DOHH2 (cell line): ENCODE results near the gene MEGF10.

Experiments used
- H3F3A ChIP-seq: fragments of 200-600 bp; sonication (generic), shearing (Covaris generic); 2 replicates; pipeline ENCODE4 v1.6.0; 2016; ENCODE audit warnings: antibody characterized with exemption, mild to moderate bottlenecking; ENCODE audit not compliant: control insufficient read depth, insufficient read depth
- H3K27ac ChIP-seq: fragments of 200-600 bp; sonication (generic); 2 replicates; pipeline ENCODE4 v1.5.1; 2014; ENCODE audit warnings: low read depth, mild to moderate bottlenecking, low read length, moderate library complexity
- H3K27me3 ChIP-seq: fragments of 200-600 bp; sonication (generic); 2 replicates; pipeline ENCODE4 v1.6.1; 2014; ENCODE audit warnings: mild to moderate bottlenecking, low read length, mixed read lengths; ENCODE audit not compliant: control insufficient read depth
- H3K36me3 ChIP-seq: fragments of 200-600 bp; sonication (generic); 2 replicates; pipeline ENCODE4 v1.6.1; 2014; ENCODE audit warnings: mild to moderate bottlenecking, low read length, moderate library complexity, mixed read lengths; ENCODE audit not compliant: control insufficient read depth
- H3K4me1 ChIP-seq: fragments of 200-600 bp; sonication (generic); 2 replicates; pipeline ENCODE4 v1.6.1; 2014; ENCODE audit warnings: mild to moderate bottlenecking, low read length, mixed read lengths; ENCODE audit not compliant: control insufficient read depth
- H3K4me2 ChIP-seq: fragments of 200-600 bp; sonication (generic); 2 replicates; pipeline ENCODE4 v1.6.0; 2014; ENCODE audit warnings: mild to moderate bottlenecking, low read length, moderate library complexity
- H3K4me3 ChIP-seq: fragments of 200-600 bp; sonication (generic); 2 replicates; pipeline ENCODE4 v1.5.1; 2014; ENCODE audit warnings: mild to moderate bottlenecking, low read length, mixed read lengths
- H3K79me2 ChIP-seq: fragments of 200-600 bp; sonication (generic); 2 replicates; pipeline ENCODE4 v1.6.1; 2014; ENCODE audit warnings: mild to moderate bottlenecking, low read length, mixed read lengths; ENCODE audit not compliant: control insufficient read depth
- H3K9me2 ChIP-seq: fragments of 200-600 bp; sonication (generic); replicated peaks from 2 replicates; pipeline ENCODE4 v1.6.1; 2014; ENCODE audit warnings: mild to moderate bottlenecking, low read length, mixed read lengths; ENCODE audit not compliant: control insufficient read depth
- H3K9me3 ChIP-seq: fragments of 200-600 bp; sonication (generic); 2 replicates; pipeline ENCODE4 v1.6.1; 2014; ENCODE audit warnings: antibody characterized with exemption, low read length, mixed read lengths; ENCODE audit not compliant: control insufficient read depth, insufficient read depth
- H4K20me1 ChIP-seq: fragments of 200-600 bp; sonication (generic); 2 replicates; pipeline ENCODE4 v1.6.0; 2014; ENCODE audit warnings: low read depth, mild to moderate bottlenecking, antibody characterized with exemption, low read length, moderate library complexity; ENCODE audit not compliant: control insufficient read depth, insufficient read depth
- CTCF ChIP-seq: fragments of 200-600 bp; sonication (generic); IDR thresholded peaks from one replicate; pipeline ENCODE4 v1.5.1; 2014; ENCODE audit warnings: antibody characterized with exemption, mild to moderate bottlenecking, low read depth, low read length; ENCODE audit not compliant: poor library complexity, severe bottlenecking
- EZH2phosphoT487 ChIP-seq: fragments of 200-600 bp; sonication (generic); IDR thresholded peaks from 2 replicates; pipeline ENCODE4 v1.6.1; 2017; ENCODE audit warnings: borderline replicate concordance, mild to moderate bottlenecking, antibody characterized with exemption, low read length, moderate library complexity, mixed read lengths

Gene MEGF10

GRCh38 chr5:127417528-127417927 lies 126.9 kb downstream of the MEGF10 start:
- Histone ChIP-seq H4K20me1 (no peaks in the 10 kb centered on the region), H3K9me3 (no peaks in the 10 kb centered on the region), H3K36me3 (no peaks in the 10 kb centered on the region), H3K4me1 (no peaks in the 10 kb centered on the region), H3K27me3 (no peaks in the 10 kb centered on the region), H3K4me2 (no peak overlapping the region), H3K79me2 (no peaks in the 10 kb centered on the region), H3K9me2 (no peaks in the 10 kb centered on the region), H3K27ac (no peak overlapping the region), H3F3A (no peaks in the 10 kb centered on the region), H3K4me3 (no peak overlapping the region)
- no peak for TF ChIP-seq CTCF
- TF ChIP-seq EZH2phosphoT487, result no peak

- Histone ChIP-seq H3F3A (no peaks in the 10 kb centered on the region), H3K27me3 (no peaks in the 10 kb centered on the region), H3K4me2 (no peak overlapping the region), H3K9me3 (no peaks in the 10 kb centered on the region), H4K20me1 (no peaks in the 10 kb centered on the region), H3K27ac (no peak overlapping the region), H3K36me3 (no peaks in the 10 kb centered on the region), H3K9me2 (no peaks in the 10 kb centered on the region), H3K4me3 (no peak overlapping the region), H3K79me2 (no peaks in the 10 kb centered on the region), H3K4me1 (no peaks in the 10 kb centered on the region)
- TF ChIP-seq CTCF (no peak), EZH2phosphoT487 (no peak)
Observed at GRCh38 chr5:127418367-127418766, 127.8 kb downstream of the MEGF10 start.

GRCh38 chr5:127418974-127419682 lies 128.5 kb downstream of the MEGF10 start:
- H3K27me3 ChIP-seq, result no peaks in the 10 kb centered on the region
- no peaks in the 10 kb centered on the region for H3K9me3 ChIP-seq
- H3K4me2 ChIP-seq, result no peak overlapping the region

More at GRCh38 chr5:127418974-127419682, 128.5 kb downstream of the MEGF10 start:
- H3K4me1 ChIP-seq, result no peaks in the 10 kb centered on the region
- H3K4me3 ChIP-seq, result no peak overlapping the region
- no peak overlapping the region for H3K27ac ChIP-seq
- no peaks in the 10 kb centered on the region for H3K79me2 ChIP-seq
- no peaks in the 10 kb centered on the region for H3F3A ChIP-seq
- H4K20me1 ChIP-seq, result no peaks in the 10 kb centered on the region
- H3K9me2 ChIP-seq, result no peaks in the 10 kb centered on the region
- no peaks in the 10 kb centered on the region for H3K36me3 ChIP-seq
- TF ChIP-seq EZH2phosphoT487 (no peak), CTCF (no peak)
